Effector CD4-positive, alpha-beta T cell (primary cell): Measurements from ENCODE around the gene USP47.

Experiments used
- DNase-seq: peaks from one replicate; pipeline ENCODE4 v3.0.0-alpha.2; 2020

The USP47 gene

GRCh38 chr11:11942668-11943067 lies 100.9 kb downstream of the USP47 start:
- DNase-seq = no peak

GRCh38 chr11:11944444-11944843 lies 102.7 kb downstream of the USP47 start:
- no peak for DNase-seq

- no peak for DNase-seq
Measured at GRCh38 chr11:11946180-11946579, 104.4 kb downstream of the USP47 start.

GRCh38 chr11:11946878-11947277 lies 105.1 kb downstream of the USP47 start:
- DNase-seq = no peak

GRCh38 chr11:11947825-11948224 lies 106.1 kb downstream of the USP47 start:
- DNase-seq = no peak

GRCh38 chr11:11948242-11948947 lies 106.6 kb downstream of the USP47 start:
- DNase-seq = no peak

- DNase-seq = no peak
Measured at GRCh38 chr11:11949482-11949881, 107.7 kb downstream of the USP47 start.

- DNase-seq = no peak
Measured at GRCh38 chr11:11952036-11952435, 110.3 kb downstream of the USP47 start.

- DNase-seq = no peak
Measured at GRCh38 chr11:11956006-11956405, 114.2 kb downstream of the USP47 start.

- no peak for DNase-seq
Measured at GRCh38 chr11:11958403-11959231, 116.8 kb downstream of the USP47 start.

GRCh38 chr11:11959601-11960000 lies 117.8 kb downstream of the USP47 start:
- DNase-seq = no peak

- DNase-seq = no peak
Measured at GRCh38 chr11:11960687-11961086, 118.9 kb downstream of the USP47 start.

GRCh38 chr11:11961399-11962028 lies 119.7 kb downstream of the USP47 start:
- no peak for DNase-seq

GRCh38 chr11:11963067-11963466 lies 121.3 kb downstream of the USP47 start:
- no peak for DNase-seq

GRCh38 chr11:11963842-11964773 lies 122.3 kb downstream of the USP47 start:
- no peak for DNase-seq

GRCh38 chr11:11964774-11965150 lies 123.0 kb downstream of the USP47 start:
- DNase-seq = no peak

- no peak for DNase-seq
Measured at GRCh38 chr11:11965192-11965591, 123.4 kb downstream of the USP47 start.

GRCh38 chr11:11965656-11966353 lies 124.0 kb downstream of the USP47 start:
- DNase-seq = no peak

GRCh38 chr11:11966354-11966741 lies 124.6 kb downstream of the USP47 start:
- no peak for DNase-seq

- DNase-seq = peak; percentile 52
Measured at GRCh38 chr11:11966826-11967668, 125.3 kb downstream of the USP47 start.
